Skeletal muscle cell (primary cell): Measurements from ENCODE around the gene NEBL.

Source experiments
- DNase-seq: peaks from one replicate; pipeline ENCODE4 v3.0.0-alpha.2; 2010; ENCODE audit warnings: low read depth
- H3K4me3 ChIP-seq: 2 replicates; pipeline ENCODE4 v1.5.1; 2011; ENCODE audit warnings: low read depth, mild to moderate bottlenecking, control low read depth, low read length, moderate library complexity

NEBL gene

DNA sequence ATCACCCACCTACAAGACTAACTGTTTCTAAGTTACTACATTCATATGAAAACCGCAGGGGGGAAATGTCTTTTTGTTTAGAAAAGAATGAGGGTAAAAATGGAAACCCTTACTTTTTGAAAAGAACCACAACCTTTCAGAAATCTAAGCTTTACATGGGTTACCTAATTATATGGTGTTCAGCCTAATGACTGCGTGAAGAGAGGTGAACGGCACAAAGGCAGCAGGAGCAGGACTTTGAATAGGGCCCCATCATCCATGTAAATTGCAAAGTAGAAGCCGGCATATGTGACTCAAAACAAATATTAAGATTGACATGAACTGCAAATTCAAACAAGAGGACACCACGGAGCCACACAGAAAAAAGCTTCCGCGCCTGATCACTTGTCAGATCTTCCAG, 25.1 kb downstream of the NEBL start:
- no peak overlapping the region for H3K4me3 ChIP-seq
- no peak for DNase-seq

GRCh38 chr10:20870834-20871233, 26.3 kb downstream of the NEBL start:
- DNase-seq = no peak
- H3K4me3 ChIP-seq = no peak overlapping the region

GRCh38 chr10:20863008-20863407, 34.1 kb downstream of the NEBL start:
- no peak for DNase-seq
- H3K4me3 ChIP-seq = no peak overlapping the region

DNA sequence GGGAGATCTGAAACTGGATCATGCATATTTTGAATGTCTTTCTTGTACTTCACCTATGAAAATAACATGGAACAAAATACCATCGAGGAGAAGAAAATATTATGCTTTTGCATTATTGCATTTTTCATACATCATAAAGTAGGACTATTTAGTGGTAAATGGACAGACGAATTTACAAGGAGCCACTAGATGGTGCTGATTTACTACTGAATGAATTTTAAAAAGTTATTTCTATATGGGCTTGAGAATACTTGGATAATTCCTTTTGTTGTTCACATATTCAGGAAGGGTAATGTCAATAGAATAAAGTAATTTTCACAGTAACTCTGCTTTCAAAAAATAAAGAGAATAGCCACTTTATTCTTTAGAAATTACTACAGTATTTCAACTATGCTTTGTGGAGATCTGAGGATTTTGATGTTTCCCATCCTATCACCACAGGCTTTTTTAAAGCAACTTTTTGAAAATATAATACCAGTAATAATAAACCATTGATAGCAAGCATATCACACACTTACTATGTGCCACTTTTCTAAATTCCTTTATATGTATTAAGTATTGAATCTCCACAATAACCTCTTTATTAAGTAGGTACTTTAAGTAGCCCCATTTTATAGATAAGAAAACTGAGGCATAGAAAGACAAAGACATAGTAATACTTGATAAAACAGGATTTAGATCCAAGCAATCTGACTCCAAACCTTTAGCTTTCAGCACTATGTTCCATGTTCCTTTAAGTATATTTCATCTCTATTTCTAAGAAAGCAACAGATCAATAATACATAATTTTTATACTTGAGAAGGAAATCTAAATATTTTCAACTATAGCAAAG, 38.6 kb downstream of the NEBL start:
- H3K4me3 ChIP-seq = no peak overlapping the region
- no peak for DNase-seq

- DNase-seq = no peak
- no peak overlapping the region for H3K4me3 ChIP-seq
These were observed 40.6 kb downstream of the NEBL start for GRCh38 chr10:20856484-20856883.

GRCh38 chr10:20855398-20856038, 41.6 kb downstream of the NEBL start:
- no peak overlapping the region for H3K4me3 ChIP-seq
- no peak for DNase-seq

DNA sequence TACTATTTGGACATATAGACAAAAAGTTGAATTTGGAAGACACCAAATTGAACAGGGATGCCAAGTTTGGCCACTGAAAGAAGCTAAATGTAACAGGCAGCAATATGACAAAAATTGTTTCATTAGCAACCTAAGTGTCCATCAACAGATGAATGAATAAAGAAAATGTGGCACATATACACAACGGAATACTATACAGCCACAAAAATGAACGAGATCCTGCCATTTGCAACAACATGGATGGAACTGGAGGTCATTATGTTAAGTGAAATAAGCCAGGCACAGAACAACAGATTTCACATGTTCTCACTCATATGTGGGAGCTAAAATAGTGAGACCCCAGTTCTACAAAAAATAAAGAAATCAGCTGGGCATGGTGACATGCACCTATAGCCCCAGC, 43.8 kb downstream of the NEBL start:
- no peak overlapping the region for H3K4me3 ChIP-seq
- no peak for DNase-seq

GRCh38 chr10:20852303-20852702, 44.8 kb downstream of the NEBL start:
- no peak for DNase-seq

DNA sequence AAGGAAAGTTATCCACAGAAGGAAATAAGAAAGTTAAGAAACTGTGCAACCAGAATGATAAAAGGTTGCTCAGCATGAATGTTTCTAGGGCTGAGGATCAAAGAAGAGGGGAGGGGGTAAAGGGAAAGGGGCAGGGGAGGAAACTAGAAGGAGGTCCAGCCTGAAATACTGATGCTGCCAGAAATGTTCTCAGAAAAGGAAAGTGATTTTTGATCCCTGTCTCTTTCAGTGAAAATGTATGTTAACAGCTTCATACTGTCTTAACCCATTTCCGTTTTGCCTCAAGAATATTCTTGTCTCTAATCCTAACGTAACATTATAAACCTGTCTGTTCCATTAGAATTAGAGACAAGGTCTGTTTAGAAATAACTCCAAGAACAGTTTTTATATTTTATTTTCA, 49.6 kb downstream of the NEBL start:
- H3K4me3 ChIP-seq = no peak overlapping the region
- DNase-seq = no peak

More at GRCh38 chr10:20852303-20852702, 44.8 kb downstream of the NEBL start:
- H3K4me3 ChIP-seq = no peak overlapping the region

DNA sequence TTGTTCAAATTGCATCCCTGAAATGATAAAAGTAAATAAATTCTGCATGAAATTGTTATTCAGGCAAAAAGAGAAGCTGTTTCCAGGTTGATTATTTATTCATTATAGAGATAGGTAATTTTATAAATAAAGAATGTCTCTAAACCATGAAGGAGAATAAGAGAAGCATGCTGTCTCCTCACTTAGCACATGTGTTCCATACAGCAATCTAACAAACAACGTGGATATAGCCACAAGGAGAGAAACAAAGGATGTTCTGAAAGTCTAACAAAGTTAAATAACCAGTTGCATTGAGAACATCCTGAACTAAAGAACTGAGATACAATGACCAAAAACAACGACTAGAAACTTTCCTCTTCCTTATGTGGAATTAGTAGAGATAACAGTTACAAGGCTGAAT, 50.8 kb downstream of the NEBL start:
- no peak overlapping the region for H3K4me3 ChIP-seq
- no peak for DNase-seq

- H3K4me3 ChIP-seq = no peak overlapping the region
- no peak for DNase-seq
These were observed 55.7 kb downstream of the NEBL start for GRCh38 chr10:20841419-20841818.

- no peak overlapping the region for H3K4me3 ChIP-seq
- DNase-seq = no peak
These were observed 57.2 kb downstream of the NEBL start for GRCh38 chr10:20839910-20840309.

- DNase-seq = no peak
These were observed 58.0 kb downstream of the NEBL start for GRCh38 chr10:20839141-20839540.

DNA sequence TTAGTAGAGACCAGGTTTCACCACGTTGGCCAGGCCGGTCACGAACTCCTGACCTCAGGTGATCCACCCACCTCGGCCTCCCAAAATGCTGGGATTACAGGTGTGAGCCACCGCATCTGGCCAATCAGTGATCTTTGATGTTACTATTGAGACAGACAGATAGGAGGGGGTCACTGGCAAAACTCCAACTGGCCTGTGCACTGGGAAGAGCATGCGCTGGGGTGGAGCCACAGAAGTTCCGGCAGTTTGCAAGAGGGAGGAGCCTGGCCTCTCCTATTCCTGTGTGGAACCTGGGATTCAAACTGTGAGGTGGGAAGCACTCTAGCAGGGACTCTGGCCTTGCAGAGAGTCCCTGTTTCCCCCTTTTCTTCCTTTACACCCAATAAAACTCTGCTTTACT, 60.7 kb downstream of the NEBL start:
- no peak for DNase-seq

More at GRCh38 chr10:20839141-20839540, 58.0 kb downstream of the NEBL start:
- H3K4me3 ChIP-seq = no peak overlapping the region

GRCh38 chr10:20835335-20835734, 61.8 kb downstream of the NEBL start:
- no peak for DNase-seq

More for the DNA sequence above, 60.7 kb downstream of the NEBL start:
- no peak overlapping the region for H3K4me3 ChIP-seq

GRCh38 chr10:20834825-20835224, 62.3 kb downstream of the NEBL start:
- no peak for DNase-seq
- H3K4me3 ChIP-seq = no peak overlapping the region

More at GRCh38 chr10:20835335-20835734, 61.8 kb downstream of the NEBL start:
- no peak overlapping the region for H3K4me3 ChIP-seq

DNA sequence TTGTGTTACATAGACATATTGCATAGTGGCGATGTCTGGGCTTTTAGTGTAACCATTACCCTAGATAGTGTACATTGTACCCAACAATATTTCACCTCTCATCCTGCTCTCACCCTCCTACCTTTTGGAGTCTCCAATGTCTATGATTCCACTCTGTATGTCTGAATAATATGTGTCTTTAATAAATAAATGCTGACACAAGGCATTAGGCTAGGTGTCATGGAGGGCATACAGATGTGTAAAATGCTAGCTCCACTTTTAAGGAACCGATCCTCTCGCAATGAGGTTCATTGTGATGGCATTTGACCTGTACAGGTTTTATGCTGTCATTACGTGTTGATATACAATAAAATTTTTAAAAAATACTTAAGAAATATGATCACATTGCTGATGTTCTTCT, 74.3 kb downstream of the NEBL start:
- H3K4me3 ChIP-seq = no peak overlapping the region
- DNase-seq = no peak

- DNase-seq = no peak
- no peak overlapping the region for H3K4me3 ChIP-seq
These were observed 79.5 kb downstream of the NEBL start for GRCh38 chr10:20817646-20818045.

DNA sequence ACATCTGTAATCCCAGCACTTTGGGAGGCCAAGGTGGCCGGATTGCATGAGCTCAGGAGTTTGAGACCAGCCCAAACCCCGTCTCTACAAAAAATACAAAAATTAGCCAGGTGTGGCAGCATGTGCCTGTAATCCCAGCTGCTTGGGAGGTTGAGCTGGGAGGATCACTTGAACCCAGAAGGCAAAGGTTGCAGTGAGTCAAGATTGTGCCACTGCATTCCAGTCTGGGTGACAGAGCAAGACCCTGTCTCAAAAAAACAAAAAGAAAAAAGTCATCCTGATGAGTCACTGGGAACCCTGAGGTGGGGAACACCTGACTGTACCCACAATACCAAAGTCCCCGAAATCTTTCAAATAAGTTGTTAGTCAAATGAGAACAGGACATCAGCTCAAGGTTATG, 80.0 kb downstream of the NEBL start:
- DNase-seq = no peak
- no peak overlapping the region for H3K4me3 ChIP-seq

- H3K4me3 ChIP-seq = no peak overlapping the region
- no peak for DNase-seq
These were observed 83.0 kb downstream of the NEBL start for GRCh38 chr10:20814116-20814515.

- H3K4me3 ChIP-seq = no peak overlapping the region
- peak; percentile 0 for DNase-seq
These were observed 86.0 kb downstream of the NEBL start for GRCh38 chr10:20811131-20811530.
